HCT116 (cell line): Measurements from ENCODE around the gene TMEM11. TPM values are rescaled to one million over a fixed set of nuclear protein-coding genes. Genes with fewer than 3 reads are reported as not detected.

ENCODE experiments used
- ATAC-seq: fragments of 200-7000 bp; cut with Tn5 transposase; 2 replicates; pipeline ENCODE4 v1.9.1; 2020; ENCODE audit warnings: mild to moderate bottlenecking, moderate library complexity
- BruUV-seq: library from RNA; stranded (reverse); fragments of 400-500 nt; replicated peaks from 2 replicates; lab custom pipeline; 2021; lab: Mats Ljungman, UMichigan
- CTCF ChIA-PET: fragments of 300-600 bp; sonication (Branson Sonifier 250); formaldehyde crosslinking; loops from one replicate; lab custom pipeline; 2021; ENCODE audit warnings: antibody characterized with exemption; lab: Charles Lee
- POLR2A ChIA-PET: fragments of 300-600, 350-600 bp; sonication (Branson Sonifier 250); formaldehyde crosslinking; loops from one replicate; lab custom pipeline; 2021; ENCODE audit warnings: antibody characterized with exemption; lab: Charles Lee
- RAD21 ChIA-PET, 2 experiments: fragments of 300-600 bp; sonication (Branson Sonifier 250); formaldehyde crosslinking; loops; one replicate each; lab custom pipeline; 2023; ENCODE audit warnings: low total read pairs in 2 of 2; ENCODE audit not compliant: uncharacterized antibody in 2 of 2, unreplicated experiment in 2 of 2, low non-redundant PET in 1 of 2; lab: Charles Lee
- DNase-seq: peaks from one replicate; pipeline ENCODE4 v3.0.0-alpha.2; 2010; ENCODE audit warnings: low read depth, low spot score
- H2AFZ ChIP-seq: fragments of 200-600 bp; shearing (Covaris generic), sonication (generic); 2 replicates; pipeline ENCODE4 v1.6.1; 2017; ENCODE audit warnings: low read depth, mixed run types, mixed read lengths, antibody characterized with exemption, low read length; ENCODE audit not compliant: poor library complexity, severe bottlenecking
- H3K27ac ChIP-seq: 2 replicates; pipeline ENCODE4 v1.5.1; 2012; ENCODE audit warnings: low read depth, low read length
- H3K27me3 ChIP-seq: fragments of 200-600 bp; sonication (generic); 2 replicates; pipeline ENCODE4 v1.6.1; 2016; ENCODE audit warnings: mixed run types, low read length, mixed read lengths; ENCODE audit not compliant: insufficient read depth
- H3K36me3 ChIP-seq, 2 experiments: fragments of 200-500 bp in 1 of 2; fragments of 200-600 bp in 1 of 2; sonication (Bioruptor generic) in 1 of 2; sonication (generic) in 1 of 2; 2 replicates each; pipeline versions ENCODE4 v1.5.1 to v1.6.1; 2014 to 2016; ENCODE audit warnings: low read length in 2 of 2, inconsistent platforms in 1 of 2, mixed read lengths in 1 of 2, mixed run types in 1 of 2; ENCODE audit not compliant: insufficient read depth in 2 of 2, control insufficient read depth in 1 of 2
- H3K4me1 ChIP-seq, 2 experiments: fragments of 200-600 bp in 1 of 2; sonication (generic) in 1 of 2; 2 replicates each; pipeline versions ENCODE4 v1.5.1 to v1.6.1; 2012 to 2017; ENCODE audit warnings: low read length in 2 of 2, inconsistent platforms in 1 of 2, mild to moderate bottlenecking in 1 of 2, mixed read lengths in 1 of 2, mixed run types in 1 of 2, moderate library complexity in 1 of 2; ENCODE audit not compliant: insufficient read depth in 2 of 2, control insufficient read depth in 1 of 2
- H3K4me2 ChIP-seq: fragments of 200-600 bp; sonication (generic); 2 replicates; pipeline ENCODE4 v1.6.1; 2017; ENCODE audit warnings: mixed run types, low read length, mixed read lengths
- H3K4me3 ChIP-seq, 2 experiments: fragments of 200-600 bp in 1 of 2; sonication (generic) in 1 of 2; replicated peaks in 1 of 2; 2 replicates each; pipeline ENCODE4 v1.5.1; 2011 to 2016; ENCODE audit warnings: low read length in 2 of 2, control low read depth in 1 of 2, low read depth in 1 of 2, mild to moderate bottlenecking in 1 of 2, mixed read lengths in 1 of 2, mixed run types in 1 of 2
- H3K79me2 ChIP-seq: fragments of 200-600 bp; sonication (generic); 2 replicates; pipeline ENCODE4 v1.6.1; 2017; ENCODE audit warnings: mild to moderate bottlenecking, mixed run types, low read length, moderate library complexity, mixed read lengths; ENCODE audit not compliant: insufficient read depth
- H3K9ac ChIP-seq: fragments of 200-600 bp; sonication (generic); 2 replicates; pipeline ENCODE4 v1.6.1; 2016; ENCODE audit warnings: low read length, mixed read lengths
- H3K9me2 ChIP-seq: fragments of 200-600 bp; sonication (generic), shearing (Covaris generic); 2 replicates; pipeline ENCODE4 v1.6.1; 2017; ENCODE audit warnings: mixed run types, mild to moderate bottlenecking, moderate library complexity; ENCODE audit not compliant: insufficient read depth
- H3K9me3 ChIP-seq, 2 experiments: fragments of 200-500 bp in 1 of 2; fragments of 200-600 bp in 1 of 2; sonication (Bioruptor generic) in 1 of 2; sonication (generic) in 1 of 2; 2 replicates each; pipeline ENCODE4 v1.6.1; 2014 to 2017; ENCODE audit warnings: low read length in 2 of 2, mixed read lengths in 2 of 2, inconsistent platforms in 1 of 2, low read depth in 1 of 2, mild to moderate bottlenecking in 1 of 2, mixed run types in 1 of 2, moderate library complexity in 1 of 2; ENCODE audit not compliant: control insufficient read depth in 1 of 2, insufficient read depth in 1 of 2
- H4K20me1 ChIP-seq: fragments of 200-600 bp; sonication (generic), shearing (Covaris generic); 2 replicates; pipeline ENCODE4 v1.6.1; 2017; ENCODE audit warnings: mixed run types, mild to moderate bottlenecking, moderate library complexity; ENCODE audit not compliant: insufficient read depth
- CBX3 ChIP-seq: IDR thresholded peaks from 2 replicates; pipeline ENCODE4 v1.6.1; 2012; ENCODE audit warnings: low read depth
- EGR1 ChIP-seq: IDR thresholded peaks from 2 replicates; pipeline ENCODE4 v1.6.1; 2012; ENCODE audit warnings: low read depth
- EZH2phosphoT487 ChIP-seq: fragments of 200-600 bp; IDR thresholded peaks from 2 replicates; pipeline ENCODE4 v1.6.1; 2018; ENCODE audit warnings: antibody characterized with exemption, borderline replicate concordance
- FOSL1 ChIP-seq: IDR thresholded peaks from 2 replicates; pipeline ENCODE4 v1.6.1; 2012; ENCODE audit warnings: low read depth
- JUND ChIP-seq: IDR thresholded peaks from 2 replicates; pipeline ENCODE4 v1.6.1; 2012
- POLR2A ChIP-seq: IDR thresholded peaks from 2 replicates; pipeline ENCODE4 v1.7.0; 2011; ENCODE audit warnings: borderline replicate concordance; ENCODE audit not compliant: insufficient read depth, insufficient read length; ENCODE audit errors: extremely low read depth
- POLR2AphosphoS5 ChIP-seq: IDR thresholded peaks from 2 replicates; pipeline ENCODE4 v1.6.1; 2011; ENCODE audit warnings: mild to moderate bottlenecking, low read depth, low read length, moderate library complexity
- SIN3A ChIP-seq: IDR thresholded peaks from 2 replicates; pipeline ENCODE4 v1.6.1; 2012; ENCODE audit warnings: low read depth
- SRF ChIP-seq: IDR thresholded peaks from 2 replicates; pipeline ENCODE4 v1.6.1; 2012; ENCODE audit warnings: low read depth
- TCF7L2 ChIP-seq: IDR thresholded peaks from 2 replicates; pipeline ENCODE4 v1.7.0; 2011; ENCODE audit warnings: borderline replicate concordance, inconsistent platforms; ENCODE audit not compliant: insufficient read depth, insufficient read length; ENCODE audit errors: extremely low read depth
- YY1 ChIP-seq: IDR thresholded peaks from 2 replicates; pipeline ENCODE4 v1.6.1; 2011; ENCODE audit warnings: low read length, low read depth, moderate library complexity, mild to moderate bottlenecking; ENCODE audit not compliant: insufficient replicate concordance; ENCODE audit errors: extremely low read depth
- intact Hi-C: fragments of 100-400 bp; cut with micrococcal nuclease; formaldehyde crosslinking; loops from 2 replicates; pipeline ENCODE4 v1.10.0; 2022
- total RNA-seq: library from RNA; stranded (reverse); gene quantifications from one replicate; pipeline ENCODE4 v1.2.1, GENCODE V29; 2021; ENCODE audit not compliant: unreplicated experiment
- TF ChIP-seq, protein P1 (sequence below): IDR thresholded peaks from 2 replicates; pipeline ENCODE4 v1.6.1; 2012
- TF ChIP-seq, protein P2 (sequence below): IDR thresholded peaks from 2 replicates; pipeline ENCODE4 v1.6.1; 2012
- TF ChIP-seq, protein P3 (sequence below), 3 experiments: fragments of 200-600 bp in 1 of 3; sonication (generic) in 1 of 3; IDR thresholded peaks in 2 of 3; conservative IDR thresholded peaks in 1 of 3; 2 replicates each; pipeline ENCODE4 v1.5.1; 2012 to 2017; ENCODE audit warnings: low read depth in 2 of 3, low read length in 2 of 3, antibody characterized with exemption in 1 of 3, borderline replicate concordance in 1 of 3, control low read depth in 1 of 3, mild to moderate bottlenecking in 1 of 3, mixed read lengths in 1 of 3, mixed run types in 1 of 3, moderate library complexity in 1 of 3; ENCODE audit not compliant: insufficient read depth in 1 of 3

The TMEM11 gene
- total RNA-seq, 1 experiment from 2014 or later = 31.0 TPM

DNA sequence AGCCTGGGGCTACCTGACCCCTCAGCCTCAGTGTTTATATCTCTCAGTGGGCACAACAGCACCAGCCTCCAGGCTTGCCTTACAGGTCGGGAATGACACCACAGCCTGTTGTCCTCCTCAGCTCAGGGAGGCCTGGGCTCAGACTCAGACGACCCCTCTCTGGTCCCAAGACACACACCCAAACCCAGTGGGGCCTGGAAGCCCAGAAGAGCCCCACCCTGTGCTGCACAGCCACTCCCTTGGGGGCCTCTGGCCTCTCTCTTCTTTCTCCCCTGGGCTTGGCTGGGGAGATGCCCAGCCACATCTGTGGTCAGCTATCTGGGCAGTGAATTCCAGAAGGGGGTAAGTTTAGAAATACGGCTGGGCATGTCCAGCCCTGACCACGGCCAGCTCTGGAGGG, 36.9 kb upstream of the TMEM11 start:
- intact Hi-C loops = no loop called here
- Histone ChIP-seq H3K9ac (no peak overlapping the region), H3K36me3 (no peaks in the 10 kb centered on the region), H4K20me1 (no peaks in the 10 kb centered on the region), H3K79me2 (no peaks in the 10 kb centered on the region), H3K4me1 (peaks cover 13 to 30% of the 10 kb centered on the region in 2 experiments), H3K4me3 (no peak overlapping the region), H2AFZ (no peak overlapping the region), H3K27ac (no peak overlapping the region), H3K27me3 (no peaks in the 10 kb centered on the region), H3K9me2 (no peaks in the 10 kb centered on the region), H3K4me2 (no peak overlapping the region), H3K9me3 (no peaks in the 10 kb centered on the region)
- CTCF ChIA-PET = interaction anchor here (1.0 kb wide), 1 partner anchor 11 kb away, joined by 3 read pairs; no protein-coding TSS in a partner anchor
- BruUV-seq = no TSS peak
- RAD21 ChIA-PET = no interaction called here
- ATAC-seq (no peak), DNase-seq (no peak)
- TF ChIP-seq SIN3A (no peak), EZH2phosphoT487 (no peak), JUND (no peak), YY1 (no peak)
- POLR2A ChIA-PET = no interaction called here

DNA sequence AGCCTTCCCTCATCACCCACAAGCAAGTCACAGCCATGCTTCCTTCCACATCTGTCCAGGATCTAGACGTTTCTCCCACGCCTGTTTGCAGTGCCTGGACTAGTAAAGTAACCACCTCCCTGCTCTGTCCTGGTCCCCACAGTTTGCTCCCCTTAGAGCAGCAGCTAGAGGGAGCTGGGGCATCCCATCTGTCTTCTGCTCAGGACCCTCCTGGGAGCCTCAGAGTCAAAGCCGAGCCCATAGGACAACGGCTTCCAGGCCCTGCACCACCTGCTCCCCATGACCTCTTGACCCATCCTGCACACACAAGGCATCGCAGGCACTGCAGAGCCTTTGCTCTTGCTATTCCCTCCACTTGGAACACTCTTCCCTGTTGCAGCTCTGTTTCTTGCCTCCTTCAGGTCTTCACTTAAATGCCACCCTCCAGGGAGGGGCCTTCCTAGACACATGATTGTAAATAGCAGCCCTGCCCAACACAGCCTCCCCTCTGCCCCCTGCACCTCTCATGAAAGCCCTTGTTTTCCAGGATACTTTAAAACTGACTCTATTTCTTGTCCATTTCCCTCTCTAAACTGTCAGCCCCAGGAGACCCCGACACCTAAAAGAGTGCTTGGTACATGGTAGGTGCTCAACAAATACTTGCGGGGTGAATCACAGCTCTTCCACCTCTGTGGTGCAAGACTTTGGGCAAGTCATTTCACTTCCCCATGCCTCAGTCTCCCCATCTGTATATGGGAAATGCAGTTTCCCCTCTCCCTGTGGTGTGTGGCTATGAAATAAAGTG, 36.2 kb upstream of the TMEM11 start:
- intact Hi-C loops = no loop called here
- no peak overlapping the region for H2AFZ ChIP-seq
- no peaks in the 10 kb centered on the region for H3K9me3 ChIP-seq
- no peak overlapping the region for H3K9ac ChIP-seq
- H3K27ac ChIP-seq = no peak overlapping the region
- ChIA-PET RAD21 (no interaction called here), CTCF (interaction anchor here (0.7 to 1.0 kb wide), 2 partner anchors 10 kb away, joined by 3 read pairs; no protein-coding TSS in a partner anchor), POLR2A (no interaction called here)
- no peaks in the 10 kb centered on the region for H3K27me3 ChIP-seq
- no peak overlapping the region for H3K4me3 ChIP-seq
- no peaks in the 10 kb centered on the region for H3K9me2 ChIP-seq
- H3K4me1 ChIP-seq = peaks cover 13 to 30% of the 10 kb centered on the region in 2 experiments
- no peak for TF ChIP-seq POLR2AphosphoS5
- no peak for TF ChIP-seq FOSL1
- TF ChIP-seq SRF = no peak
- TF ChIP-seq, protein P1, sequence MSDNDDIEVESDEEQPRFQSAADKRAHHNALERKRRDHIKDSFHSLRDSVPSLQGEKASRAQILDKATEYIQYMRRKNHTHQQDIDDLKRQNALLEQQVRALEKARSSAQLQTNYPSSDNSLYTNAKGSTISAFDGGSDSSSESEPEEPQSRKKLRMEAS = no peak
- no peak for TF ChIP-seq TCF7L2
- no peak for TF ChIP-seq CBX3
- no peak for TF ChIP-seq EGR1
- TF ChIP-seq, protein P2, sequence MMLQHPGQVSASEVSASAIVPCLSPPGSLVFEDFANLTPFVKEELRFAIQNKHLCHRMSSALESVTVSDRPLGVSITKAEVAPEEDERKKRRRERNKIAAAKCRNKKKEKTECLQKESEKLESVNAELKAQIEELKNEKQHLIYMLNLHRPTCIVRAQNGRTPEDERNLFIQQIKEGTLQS = no peak
- TF ChIP-seq, protein P3, sequence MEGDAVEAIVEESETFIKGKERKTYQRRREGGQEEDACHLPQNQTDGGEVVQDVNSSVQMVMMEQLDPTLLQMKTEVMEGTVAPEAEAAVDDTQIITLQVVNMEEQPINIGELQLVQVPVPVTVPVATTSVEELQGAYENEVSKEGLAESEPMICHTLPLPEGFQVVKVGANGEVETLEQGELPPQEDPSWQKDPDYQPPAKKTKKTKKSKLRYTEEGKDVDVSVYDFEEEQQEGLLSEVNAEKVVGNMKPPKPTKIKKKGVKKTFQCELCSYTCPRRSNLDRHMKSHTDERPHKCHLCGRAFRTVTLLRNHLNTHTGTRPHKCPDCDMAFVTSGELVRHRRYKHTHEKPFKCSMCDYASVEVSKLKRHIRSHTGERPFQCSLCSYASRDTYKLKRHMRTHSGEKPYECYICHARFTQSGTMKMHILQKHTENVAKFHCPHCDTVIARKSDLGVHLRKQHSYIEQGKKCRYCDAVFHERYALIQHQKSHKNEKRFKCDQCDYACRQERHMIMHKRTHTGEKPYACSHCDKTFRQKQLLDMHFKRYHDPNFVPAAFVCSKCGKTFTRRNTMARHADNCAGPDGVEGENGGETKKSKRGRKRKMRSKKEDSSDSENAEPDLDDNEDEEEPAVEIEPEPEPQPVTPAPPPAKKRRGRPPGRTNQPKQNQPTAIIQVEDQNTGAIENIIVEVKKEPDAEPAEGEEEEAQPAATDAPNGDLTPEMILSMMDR (IDR thresholded peaks at IDR 0.05 in 2 of 3, conservative IDR thresholded peaks at IDR 0.05 in 1 of 3; ENCODE audit: borderline replicate concordance in 1 of 3, insufficient read depth in 1 of 3, low read depth in 2 of 3, low read length in 2 of 3) = no peak
- TF ChIP-seq SIN3A = no peak
- TF ChIP-seq POLR2A = no peak
- TF ChIP-seq, all 23 proteins: peak for 0
- ATAC-seq (no peak), DNase-seq (no peak)
- Histone ChIP-seq H3K36me3 (no peaks in the 10 kb centered on the region), H3K4me2 (no peak overlapping the region), H4K20me1 (no peaks in the 10 kb centered on the region), H3K79me2 (no peaks in the 10 kb centered on the region)
- no TSS peak for BruUV-seq
